ENCODE measurements around the gene ERBB3. TPM values are rescaled to one million over a fixed set of nuclear protein-coding genes. Genes with fewer than 3 reads are reported as not detected.
"Not testable (repeated sequence)": the region's sequence is repeated elsewhere in the genome, so short reads cannot be mapped to it uniquely, and the experiment has no call there.

ERBB3 gene
- total and polyA plus RNA-seq, 8 donors: 29.5 to 106 (median 50.3) TPM

DNA sequence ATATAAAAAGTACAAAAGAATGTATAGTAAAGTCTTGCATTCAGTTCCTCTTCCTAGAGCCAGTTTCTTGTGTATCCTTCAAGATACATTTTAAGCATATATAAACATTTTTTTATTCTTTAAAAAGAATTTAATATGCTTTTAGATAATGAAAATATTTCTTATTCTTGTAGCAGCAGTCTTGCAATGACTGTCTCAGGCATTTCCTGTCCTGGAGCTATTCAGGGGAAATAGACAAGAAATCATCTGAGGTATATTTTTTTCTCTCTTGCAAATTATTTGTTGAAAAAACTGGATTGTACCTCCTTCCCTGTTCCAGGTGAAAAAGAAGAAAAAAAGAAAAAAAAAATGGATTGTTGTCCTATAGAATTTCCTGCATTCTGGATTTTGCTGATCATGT is 17.0 kb upstream of the ERBB3 start:
- no peak for FAIRE-seq

DNA sequence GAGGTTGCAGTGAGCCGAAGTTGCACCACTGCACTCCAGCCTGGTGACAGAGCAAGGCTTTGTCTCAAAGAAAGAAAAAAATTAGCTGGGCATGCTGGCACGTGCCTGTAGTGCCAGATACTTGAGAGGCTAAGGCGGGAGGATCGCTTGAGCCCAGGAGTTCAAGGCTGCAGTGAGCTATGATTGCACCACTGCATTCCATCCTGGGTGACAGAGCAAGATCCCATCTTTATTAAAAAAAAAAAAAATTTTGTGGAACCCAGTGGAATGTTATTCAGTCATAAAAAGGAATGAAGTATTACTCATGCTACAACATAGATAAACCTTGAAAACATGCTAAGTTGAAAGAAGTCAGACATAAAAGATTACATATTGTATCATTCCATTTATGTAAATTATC is 8.3 kb upstream of the ERBB3 start:
- 68 to 77% methylated on average over 4 of the region's 4 CpGs for WGBS, 2 donors

More for the DNA sequence above, 17.0 kb upstream of the ERBB3 start:
- DNase-seq: no peak
- no peak overlapping the region for H3K4me3 ChIP-seq
- intact Hi-C loops (cut with DNase I): no loop called here
- H3K27me3 ChIP-seq: no peaks in the 10 kb centered on the region
- no peak overlapping the region for H3K27ac ChIP-seq
- no peak for ATAC-seq
- no peaks in the 10 kb centered on the region for H3K9me3 ChIP-seq
- no peaks in the 10 kb centered on the region for H3K4me1 ChIP-seq
- no peak for TF ChIP-seq CTCF (IDR thresholded peaks at IDR 0.05)
- H3K36me3 ChIP-seq: no peaks in the 10 kb centered on the region

GRCh38 chr12:56074396-56074795 is 5.6 kb upstream of the ERBB3 start:
- Histone ChIP-seq H3K9me3 (no peaks in the 10 kb centered on the region), H3K27me3 (no peaks in the 10 kb centered on the region), H3K36me3 (no peaks in the 10 kb centered on the region), H3K4me1 (no peaks in the 10 kb centered on the region), H3K27ac (no peak overlapping the region), H3K4me3 (no peak overlapping the region)
- no peak for FAIRE-seq
- TF ChIP-seq CTCF (IDR thresholded peaks at IDR 0.05): no peak
- 81 to 88% methylated on average over 5 of the region's 5 CpGs for WGBS, 2 donors
- DNase-seq: no peak
- intact Hi-C loops (cut with DNase I): no loop called here
- no peak for ATAC-seq

More for the DNA sequence above, 8.3 kb upstream of the ERBB3 start:
- DNase-seq: no peak
- Histone ChIP-seq H3K36me3 (no peaks in the 10 kb centered on the region), H3K27me3 (no peaks in the 10 kb centered on the region), H3K4me3 (no peak overlapping the region), H3K27ac (no peak overlapping the region), H3K4me1 (no peaks in the 10 kb centered on the region), H3K9me3 (no peaks in the 10 kb centered on the region)
- no peak for TF ChIP-seq CTCF (IDR thresholded peaks at IDR 0.05)
- no peak for ATAC-seq
- intact Hi-C loops (cut with DNase I): no loop called here
- FAIRE-seq: no peak

DNA sequence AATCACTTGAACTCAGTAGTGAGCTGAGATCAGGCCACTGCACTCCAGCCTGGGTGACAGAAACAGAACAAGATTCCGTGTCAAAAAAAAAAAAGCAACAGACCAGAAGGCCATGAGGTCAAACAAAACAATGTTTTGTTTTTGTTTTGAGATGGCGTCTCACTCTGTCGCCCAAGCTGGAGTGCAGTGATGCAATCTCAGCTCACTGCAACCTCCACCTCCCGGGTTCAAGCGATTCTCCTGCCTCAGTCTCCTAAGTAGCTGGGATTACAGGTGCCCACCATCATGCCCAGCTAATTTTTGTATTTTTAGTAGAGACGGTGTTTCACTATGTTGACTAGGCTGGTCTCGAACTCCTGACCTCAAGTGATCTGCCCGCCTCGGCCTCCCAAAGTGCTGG is 2.0 kb upstream of the ERBB3 start:
- H3K36me3 ChIP-seq, DNase-seq, H3K4me1 ChIP-seq, H3K9me3 ChIP-seq, H3K27me3 ChIP-seq, H3K27ac ChIP-seq, FAIRE-seq, H3K4me3 ChIP-seq, ATAC-seq: not testable (repeated sequence)
- intact Hi-C loops (cut with DNase I): loop anchor here in 1 of 3 donors (5.0 kb wide), 1 partner anchor 39 kb away; the partner anchor contains the start of genes RPL41 and ZC3H10
- WGBS, 2 donors: 92 to 95% methylated on average over 9 of the region's 9 CpGs

GRCh38 chr12:56078427-56078826 is 1.5 kb upstream of the ERBB3 start:
- 92 to 100% methylated on average over 1 of the region's 1 CpG for WGBS, 2 donors
- Histone ChIP-seq H3K36me3 (no peaks in the 10 kb centered on the region), H3K4me3 (no peak overlapping the region), H3K27me3 (no peaks in the 10 kb centered on the region), H3K4me1 (peaks cover 0 to 11% (median 10%) of the 10 kb centered on the region in 3 donors), H3K27ac (peak overlapping the region; percentile 94 to 97 (median 96)), H3K9me3 (no peaks in the 10 kb centered on the region)
- no peak for DNase-seq
- intact Hi-C loops (cut with DNase I): loop anchor here in 1 of 3 donors (5.0 kb wide), 1 partner anchor 39 kb away; the partner anchor contains the start of genes RPL41 and ZC3H10
- ATAC-seq: no peak
- TF ChIP-seq CTCF (IDR thresholded peaks at IDR 0.05): no peak
- FAIRE-seq: no peak
